ENCODE results near the gene ZNF280D.

- no peak for TF ChIP-seq CTCF (IDR thresholded peaks at IDR 0.05)
- TF ChIP-seq POLR2A (IDR thresholded peaks at IDR 0.05), result no peak
These were observed 93.2 kb downstream of the ZNF280D start for GRCh38 chr15:56640127-56640526.
